ENCODE results near the gene KRT25.

Gene KRT25

GRCh38 chr17:40779181-40779909 is 24.2 kb upstream of the KRT25 start:
- H3K4me1 ChIP-seq (ENCODE audit: control insufficient read depth, low read depth, low read length): no peaks in the 10 kb centered on the region
- H4K8ac ChIP-seq (ENCODE audit: low read depth, low read length): no peak overlapping the region
- H3K56ac ChIP-seq (ENCODE audit: low read length): no peak overlapping the region
- H3K4me2 ChIP-seq (ENCODE audit: low read length): no peak overlapping the region
- no peaks in the 10 kb centered on the region for H3K79me1 ChIP-seq (ENCODE audit: low read length)
- no peak overlapping the region for H3K9ac ChIP-seq (ENCODE audit: low read length)
- no peak overlapping the region for H3K23ac ChIP-seq (ENCODE audit: low read length)
- no peak for DNase-seq
- no peaks in the 10 kb centered on the region for H3K27me3 ChIP-seq (ENCODE audit: insufficient read depth, low read length, poor library complexity)
- no peak overlapping the region for H2AK5ac ChIP-seq (ENCODE audit: low read length)
- no peak overlapping the region for H2BK15ac ChIP-seq (replicated peaks; ENCODE audit: low read depth)
- H3K27ac ChIP-seq (ENCODE audit: low read depth, low read length): no peak overlapping the region
- no peak overlapping the region for H2BK120ac ChIP-seq (ENCODE audit: low read depth, low read length)
- H2BK5ac ChIP-seq (ENCODE audit: low read length): no peak overlapping the region
- no peaks in the 10 kb centered on the region for H3K36me3 ChIP-seq (ENCODE audit: control insufficient read depth, insufficient read depth, low read length)
- H3K18ac ChIP-seq (ENCODE audit: low read length): no peak overlapping the region
- H4K5ac ChIP-seq (ENCODE audit: low read length): no peak overlapping the region
- H3K4ac ChIP-seq (ENCODE audit: low read depth, low read length): no peak overlapping the region
- no CpG with 5 or more reads among the region's 37 CpGs for WGBS (ENCODE audit: extremely low coverage, insufficient coverage, low lambda C conversion rate)
- no peaks in the 10 kb centered on the region for H3K79me2 ChIP-seq (ENCODE audit: control insufficient read depth, insufficient read depth, low read length)
- H3K4me3 ChIP-seq (ENCODE audit: low read length): no peak overlapping the region

GRCh38 chr17:40778461-40778860 is 23.3 kb upstream of the KRT25 start:
- Histone ChIP-seq H4K8ac (ENCODE audit: low read depth, low read length) (no peak overlapping the region), H3K4ac (ENCODE audit: low read depth, low read length) (no peak overlapping the region), H2BK15ac (replicated peaks; ENCODE audit: low read depth) (no peak overlapping the region), H3K27me3 (ENCODE audit: insufficient read depth, low read length, poor library complexity) (no peaks in the 10 kb centered on the region), H3K79me2 (ENCODE audit: control insufficient read depth, insufficient read depth, low read length) (no peaks in the 10 kb centered on the region), H3K79me1 (ENCODE audit: low read length) (no peaks in the 10 kb centered on the region), H3K9ac (ENCODE audit: low read length) (no peak overlapping the region), H3K23ac (ENCODE audit: low read length) (no peak overlapping the region), H2BK120ac (ENCODE audit: low read depth, low read length) (no peak overlapping the region), H3K4me2 (ENCODE audit: low read length) (no peak overlapping the region), H3K56ac (ENCODE audit: low read length) (no peak overlapping the region), H3K4me1 (ENCODE audit: control insufficient read depth, low read depth, low read length) (no peaks in the 10 kb centered on the region), H3K27ac (ENCODE audit: low read depth, low read length) (no peak overlapping the region), H3K18ac (ENCODE audit: low read length) (no peak overlapping the region), H4K5ac (ENCODE audit: low read length) (no peak overlapping the region), H2BK5ac (ENCODE audit: low read length) (no peak overlapping the region), H3K36me3 (ENCODE audit: control insufficient read depth, insufficient read depth, low read length) (no peaks in the 10 kb centered on the region), H2AK5ac (ENCODE audit: low read length) (no peak overlapping the region), H3K4me3 (ENCODE audit: low read length) (no peak overlapping the region)
- no peak for DNase-seq
- WGBS (ENCODE audit: extremely low coverage, insufficient coverage, low lambda C conversion rate): no CpG with 5 or more reads among the region's 5 CpGs

- Histone ChIP-seq H3K36me3 (ENCODE audit: control insufficient read depth, insufficient read depth, low read length) (no peaks in the 10 kb centered on the region), H3K9ac (ENCODE audit: low read length) (no peak overlapping the region), H3K23ac (ENCODE audit: low read length) (no peak overlapping the region), H4K8ac (ENCODE audit: low read depth, low read length) (no peak overlapping the region), H4K5ac (ENCODE audit: low read length) (no peak overlapping the region), H3K56ac (ENCODE audit: low read length) (no peak overlapping the region), H3K18ac (ENCODE audit: low read length) (no peak overlapping the region), H3K27ac (ENCODE audit: low read depth, low read length) (no peak overlapping the region), H3K79me2 (ENCODE audit: control insufficient read depth, insufficient read depth, low read length) (no peaks in the 10 kb centered on the region), H3K79me1 (ENCODE audit: low read length) (no peaks in the 10 kb centered on the region), H3K4ac (ENCODE audit: low read depth, low read length) (no peak overlapping the region), H2BK5ac (ENCODE audit: low read length) (no peak overlapping the region), H3K4me2 (ENCODE audit: low read length) (no peak overlapping the region), H3K4me3 (ENCODE audit: low read length) (no peak overlapping the region), H3K4me1 (ENCODE audit: control insufficient read depth, low read depth, low read length) (no peaks in the 10 kb centered on the region), H2AK5ac (ENCODE audit: low read length) (no peak overlapping the region), H3K27me3 (ENCODE audit: insufficient read depth, low read length, poor library complexity) (no peaks in the 10 kb centered on the region), H2BK15ac (replicated peaks; ENCODE audit: low read depth) (no peak overlapping the region), H2BK120ac (ENCODE audit: low read depth, low read length) (no peak overlapping the region)
- no CpG with 5 or more reads among the region's 3 CpGs for WGBS (ENCODE audit: extremely low coverage, insufficient coverage, low lambda C conversion rate)
- DNase-seq: no peak
Observed at GRCh38 chr17:40777971-40778370, 22.8 kb upstream of the KRT25 start.

GRCh38 chr17:40777459-40777858 is 22.3 kb upstream of the KRT25 start:
- Histone ChIP-seq H3K4me3 (ENCODE audit: low read length) (no peak overlapping the region), H3K79me2 (ENCODE audit: control insufficient read depth, insufficient read depth, low read length) (no peaks in the 10 kb centered on the region), H4K5ac (ENCODE audit: low read length) (no peak overlapping the region)

GRCh38 chr17:40775945-40776344 is 20.8 kb upstream of the KRT25 start:
- Histone ChIP-seq H4K5ac (ENCODE audit: low read length) (no peak overlapping the region), H3K79me1 (ENCODE audit: low read length) (no peaks in the 10 kb centered on the region), H2BK15ac (replicated peaks; ENCODE audit: low read depth) (no peak overlapping the region), H3K27ac (ENCODE audit: low read depth, low read length) (no peak overlapping the region), H3K18ac (ENCODE audit: low read length) (no peak overlapping the region), H2BK5ac (ENCODE audit: low read length) (no peak overlapping the region), H3K23ac (ENCODE audit: low read length) (no peak overlapping the region), H3K4me1 (ENCODE audit: control insufficient read depth, low read depth, low read length) (no peaks in the 10 kb centered on the region), H3K4me3 (ENCODE audit: low read length) (no peak overlapping the region), H4K8ac (ENCODE audit: low read depth, low read length) (no peak overlapping the region), H2BK120ac (ENCODE audit: low read depth, low read length) (no peak overlapping the region), H3K56ac (ENCODE audit: low read length) (no peak overlapping the region), H3K79me2 (ENCODE audit: control insufficient read depth, insufficient read depth, low read length) (no peaks in the 10 kb centered on the region), H3K4me2 (ENCODE audit: low read length) (no peak overlapping the region), H3K27me3 (ENCODE audit: insufficient read depth, low read length, poor library complexity) (no peaks in the 10 kb centered on the region), H3K4ac (ENCODE audit: low read depth, low read length) (no peak overlapping the region), H3K36me3 (ENCODE audit: control insufficient read depth, insufficient read depth, low read length) (no peaks in the 10 kb centered on the region), H2AK5ac (ENCODE audit: low read length) (no peak overlapping the region), H3K9ac (ENCODE audit: low read length) (no peak overlapping the region)
- no peak for DNase-seq
- WGBS (ENCODE audit: extremely low coverage, insufficient coverage, low lambda C conversion rate): 100% methylated on average over 2 of the region's 4 CpGs

More at GRCh38 chr17:40777459-40777858, 22.3 kb upstream of the KRT25 start:
- Histone ChIP-seq H3K4ac (ENCODE audit: low read depth, low read length) (no peak overlapping the region), H2BK15ac (replicated peaks; ENCODE audit: low read depth) (no peak overlapping the region), H2BK120ac (ENCODE audit: low read depth, low read length) (no peak overlapping the region), H3K18ac (ENCODE audit: low read length) (no peak overlapping the region), H3K79me1 (ENCODE audit: low read length) (no peaks in the 10 kb centered on the region), H3K4me2 (ENCODE audit: low read length) (no peak overlapping the region), H3K9ac (ENCODE audit: low read length) (no peak overlapping the region), H2AK5ac (ENCODE audit: low read length) (no peak overlapping the region), H4K8ac (ENCODE audit: low read depth, low read length) (no peak overlapping the region), H3K4me1 (ENCODE audit: control insufficient read depth, low read depth, low read length) (no peaks in the 10 kb centered on the region), H3K56ac (ENCODE audit: low read length) (no peak overlapping the region), H3K23ac (ENCODE audit: low read length) (no peak overlapping the region), H3K36me3 (ENCODE audit: control insufficient read depth, insufficient read depth, low read length) (no peaks in the 10 kb centered on the region), H3K27ac (ENCODE audit: low read depth, low read length) (no peak overlapping the region), H3K27me3 (ENCODE audit: insufficient read depth, low read length, poor library complexity) (no peaks in the 10 kb centered on the region), H2BK5ac (ENCODE audit: low read length) (no peak overlapping the region)
- no CpG with 5 or more reads among the region's 7 CpGs for WGBS (ENCODE audit: extremely low coverage, insufficient coverage, low lambda C conversion rate)
- DNase-seq: no peak

GRCh38 chr17:40772101-40772500 is 17.0 kb upstream of the KRT25 start, which contains the start of gene KRT26:
Gene KRT26 (minus strand): TSS chr17:40772201. CDS start chr17:40772113, 88 bp downstream.
- Histone ChIP-seq H4K5ac (ENCODE audit: low read length) (no peak within 1 kb of the TSS), H3K4me2 (ENCODE audit: low read length) (no peak within 1 kb of the TSS), H3K23ac (ENCODE audit: low read length) (no peak within 1 kb of the TSS), H3K4me3 (ENCODE audit: low read length) (no peak within 1 kb of the TSS), H2BK120ac (ENCODE audit: low read depth, low read length) (no peak within 1 kb of the TSS), H2BK5ac (ENCODE audit: low read length) (no peak within 1 kb of the TSS), H3K9ac (ENCODE audit: low read length) (no peak within 1 kb of the TSS), H3K4ac (ENCODE audit: low read depth, low read length) (no peak within 1 kb of the TSS), H3K18ac (ENCODE audit: low read length) (no peak within 1 kb of the TSS), H3K56ac (ENCODE audit: low read length) (no peak within 1 kb of the TSS), H2AK5ac (ENCODE audit: low read length) (no peak within 1 kb of the TSS), H4K8ac (ENCODE audit: low read depth, low read length) (no peak within 1 kb of the TSS), H3K27me3 (ENCODE audit: insufficient read depth, low read length, poor library complexity) (no peaks in the 10 kb centered on the region), H3K4me1 (ENCODE audit: control insufficient read depth, low read depth, low read length) (no peaks in the 10 kb centered on the region), H3K27ac (ENCODE audit: low read depth, low read length) (no peak within 1 kb of the TSS), H3K79me1 (ENCODE audit: low read length) (no peaks in the 10 kb centered on the region), H2BK15ac (replicated peaks; ENCODE audit: low read depth) (no peak within 1 kb of the TSS), H3K79me2 (ENCODE audit: control insufficient read depth, insufficient read depth, low read length) (no peaks in the 10 kb centered on the region), H3K36me3 (ENCODE audit: control insufficient read depth, insufficient read depth, low read length) (no peaks in the 10 kb centered on the region)
- no peak for DNase-seq
- no CpG with 5 or more reads among the region's 3 CpGs for whole genome bisulfite sequencing (ENCODE audit: extremely low coverage, insufficient coverage, low lambda C conversion rate)
